NCI-H1417 (cell line): Measurements from ENCODE around the gene ITGB7.
"Not testable (repeated sequence)": the region's sequence is repeated elsewhere in the genome, so short reads cannot be mapped to it uniquely, and the experiment has no call there.

Experiments
- DNase-seq, 3 experiments: peaks; one replicate each; lab custom pipeline; 2025; lab: John Stamatoyannopoulos, UW

ITGB7 gene

DNA sequence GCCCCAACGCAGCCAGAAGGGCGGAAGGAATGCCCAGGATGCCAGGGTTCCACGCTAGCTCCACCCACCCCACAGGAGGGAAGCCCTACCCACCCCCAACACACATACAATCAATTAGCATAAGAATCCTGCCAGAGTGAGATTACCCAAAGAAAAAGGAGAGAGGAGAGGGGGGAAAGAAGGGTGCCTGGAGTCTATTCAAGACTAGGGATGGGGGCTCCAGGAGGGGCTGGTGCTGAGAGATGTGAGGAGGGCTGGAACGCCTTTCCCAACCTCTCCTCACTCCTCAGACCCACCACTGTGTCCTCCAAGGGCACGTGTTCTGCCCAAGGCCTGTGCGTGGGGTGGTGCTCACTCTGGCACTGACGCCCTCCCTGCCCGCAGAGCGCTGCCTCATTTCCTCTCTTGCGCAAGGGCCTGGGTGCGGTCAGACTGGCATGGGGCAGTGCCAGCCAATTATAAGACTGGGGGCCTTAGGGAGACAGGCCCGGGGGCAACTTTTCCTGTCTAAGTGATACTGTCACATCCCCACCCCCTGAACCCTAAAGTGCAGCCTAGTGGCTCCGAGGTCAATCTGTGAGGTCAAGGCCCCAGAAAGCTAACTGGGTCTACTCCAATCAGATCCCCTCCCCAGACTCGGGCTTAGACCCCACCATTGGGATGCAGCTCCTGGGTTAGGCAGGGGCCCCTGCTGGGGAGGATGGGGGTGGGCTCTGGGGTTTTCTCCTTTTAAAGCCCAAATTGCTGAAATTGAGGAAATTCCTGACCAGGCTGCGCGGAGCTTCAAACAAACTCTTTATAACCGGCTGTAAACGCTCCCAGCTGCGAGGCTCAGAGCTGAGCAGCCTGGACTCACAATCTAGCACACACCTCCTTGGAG is 10.2 kb upstream of the ITGB7 start:
- no peak for DNase-seq

- DNase-seq: no peak
Observed at GRCh38 chr12:53215497-53215896, 8.4 kb upstream of the ITGB7 start.

GRCh38 chr12:53214687-53215455 is 7.8 kb upstream of the ITGB7 start:
- DNase-seq: no peak

GRCh38 chr12:53214221-53214620 is 7.2 kb upstream of the ITGB7 start:
- DNase-seq: no peak

- DNase-seq: peak; percentile 78 to 89 (median 85)
Observed at GRCh38 chr12:53213348-53213747, 6.3 kb upstream of the ITGB7 start.

- no peak for DNase-seq
Observed at GRCh38 chr12:53212931-53213330, 5.9 kb upstream of the ITGB7 start.

DNA sequence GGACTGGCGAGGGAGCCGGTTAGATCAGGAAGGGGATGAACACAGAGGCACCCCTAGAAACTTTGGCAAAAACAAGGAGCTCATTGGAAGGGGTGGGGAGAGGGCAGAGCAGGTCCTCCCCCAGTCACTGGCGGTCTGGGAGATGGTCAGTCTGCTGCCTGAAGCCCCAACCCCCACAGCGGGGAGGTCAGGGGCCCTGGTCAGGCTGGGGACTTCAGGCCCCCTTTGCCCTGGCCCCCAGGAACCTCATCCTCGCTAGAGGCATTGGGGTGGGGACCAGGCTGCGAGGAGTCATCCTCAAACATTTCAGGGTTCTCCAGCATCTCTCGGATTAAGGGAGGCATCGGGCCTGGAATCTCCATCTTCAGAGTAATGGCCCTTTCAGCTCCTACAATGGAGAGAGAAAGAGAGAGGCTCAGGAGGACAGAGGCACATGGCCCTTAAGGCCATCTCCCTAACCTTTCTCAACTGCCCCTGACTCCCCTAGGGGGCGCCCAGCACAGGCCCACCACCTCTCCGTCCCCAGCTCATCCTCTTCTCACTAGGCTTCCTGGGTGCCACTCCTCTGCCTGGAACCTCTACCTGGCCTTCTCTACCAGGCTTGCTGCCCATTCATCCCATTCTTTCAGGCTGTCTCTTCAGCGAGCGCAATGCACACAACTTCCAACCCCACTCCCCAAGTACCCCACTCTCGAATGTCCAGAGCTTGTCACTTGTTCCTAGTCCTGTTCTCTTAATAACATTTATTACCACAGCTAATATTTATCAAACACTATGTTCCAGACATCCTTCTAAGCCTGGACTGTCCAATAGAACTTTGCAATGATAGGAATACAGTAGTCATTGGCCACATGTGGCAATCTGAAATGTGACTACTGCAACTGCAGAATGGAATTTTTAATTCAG is 4.7 kb upstream of the ITGB7 start:
- DNase-seq: peak in 1 of 3 experiments; percentile 16

GRCh38 chr12:53210843-53211242 is 3.8 kb upstream of the ITGB7 start:
- no peak for DNase-seq

- DNase-seq: no peak
Observed at GRCh38 chr12:53208877-53209463, 1.9 kb upstream of the ITGB7 start.

GRCh38 chr12:53208435-53208834 is 1.4 kb upstream of the ITGB7 start:
- DNase-seq: no peak

DNA sequence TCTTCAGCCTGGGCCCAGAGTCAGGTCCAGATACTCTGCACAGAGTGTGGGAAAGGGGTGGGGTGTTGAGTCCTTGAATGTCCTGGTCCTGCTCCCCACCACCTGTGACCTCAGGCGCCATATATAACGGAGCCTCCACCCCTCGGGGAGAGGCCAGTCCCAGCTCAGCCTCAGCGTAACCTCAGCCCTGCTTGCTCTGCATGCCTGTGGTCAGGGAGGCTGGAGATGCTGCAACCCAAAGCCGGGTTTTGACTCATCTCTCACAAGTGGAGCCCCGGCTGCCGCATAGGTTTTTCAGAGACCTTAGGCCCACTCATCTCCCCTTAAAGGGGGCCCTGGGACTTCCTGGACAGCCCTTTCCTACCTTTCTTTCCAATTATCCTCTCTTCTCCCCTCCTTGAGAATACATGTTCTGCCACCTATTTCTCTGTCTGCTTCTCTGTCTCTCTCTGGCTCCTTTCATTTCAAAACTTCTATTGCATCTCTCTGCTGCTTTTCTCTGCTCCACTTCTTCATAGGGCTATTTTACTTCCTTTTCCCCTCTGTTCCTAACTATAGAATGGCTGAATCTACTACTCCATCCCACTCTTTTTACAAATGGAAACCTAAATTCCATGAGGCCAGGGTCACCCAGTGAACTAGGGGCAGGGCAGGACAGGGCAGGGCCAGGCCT is 1.2 kb downstream of the ITGB7 start:
- no peak for DNase-seq

DNA sequence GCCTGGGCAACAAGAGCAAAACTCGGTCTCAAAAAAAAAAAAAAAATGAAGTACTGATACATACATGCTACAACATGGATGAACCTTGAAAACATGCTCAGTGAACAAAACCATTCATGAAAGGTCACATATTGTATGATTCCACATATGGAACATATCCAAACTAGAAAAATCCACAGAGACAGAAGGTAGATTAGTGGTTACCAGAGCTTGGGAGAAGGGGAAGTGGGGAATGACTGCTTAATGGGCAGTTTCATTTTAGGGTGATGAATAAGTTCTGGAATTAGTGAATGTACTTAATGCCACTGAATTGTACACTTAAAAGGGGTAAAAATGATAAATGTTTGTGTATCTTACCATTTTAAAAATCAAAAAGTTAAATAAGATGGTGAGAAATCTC is 2.7 kb downstream of the ITGB7 start:
- no peak for DNase-seq

DNA sequence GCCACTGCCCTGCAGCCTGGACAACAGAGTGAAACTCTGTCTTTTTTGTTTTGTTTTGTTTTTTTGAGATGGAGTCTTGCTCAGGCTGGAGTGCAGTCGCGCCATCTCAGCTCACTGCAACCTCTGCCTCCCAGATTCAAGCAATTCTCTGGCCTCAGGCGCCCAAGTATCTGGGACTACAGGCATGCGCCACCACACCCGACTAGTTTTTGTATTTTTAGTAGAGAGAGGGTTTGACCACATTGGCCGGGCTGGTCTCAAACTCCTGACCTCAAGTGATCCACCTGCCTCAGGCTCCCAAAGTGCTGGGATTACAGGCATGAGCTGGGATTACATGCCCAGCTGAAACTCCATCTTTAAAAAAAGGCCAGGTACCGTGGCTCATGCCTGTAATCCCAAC is 4.7 kb downstream of the ITGB7 start:
- not testable (repeated sequence) for DNase-seq

DNA sequence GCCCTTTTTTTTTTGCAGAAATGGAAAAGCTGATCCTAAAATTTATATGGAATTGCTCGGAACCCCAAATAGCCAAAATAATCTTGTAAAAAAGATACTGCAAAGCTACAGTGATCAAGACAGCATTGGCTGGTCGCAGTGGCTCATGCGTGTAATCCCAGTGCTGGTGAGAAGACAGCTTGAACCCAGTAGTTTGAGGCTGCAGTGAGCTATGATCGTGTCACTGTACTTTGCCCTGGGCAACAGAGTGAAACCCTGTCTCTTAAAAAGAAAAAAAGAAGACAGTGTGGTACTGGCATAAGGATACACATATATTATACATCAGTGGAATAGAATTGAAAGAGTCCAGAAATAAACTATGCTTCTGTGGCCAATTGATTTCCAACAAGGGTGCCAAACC is 5.4 kb downstream of the ITGB7 start:
- DNase-seq: no peak

- DNase-seq: no peak
Observed at GRCh38 chr12:53201177-53201541, 5.9 kb downstream of the ITGB7 start.

- no peak for DNase-seq
Observed at GRCh38 chr12:53200458-53201176, 6.4 kb downstream of the ITGB7 start.

- DNase-seq: no peak
Observed at GRCh38 chr12:53200107-53200457, 7.0 kb downstream of the ITGB7 start.

- DNase-seq: no peak
Observed at GRCh38 chr12:53199700-53200099, 7.4 kb downstream of the ITGB7 start.

GRCh38 chr12:53198486-53199110 is 8.5 kb downstream of the ITGB7 start:
- DNase-seq: no peak

GRCh38 chr12:53197011-53197640 is 9.9 kb downstream of the ITGB7 start:
- no peak for DNase-seq
